Sigmoid colon (tissue), 4 donors: Measurements from ENCODE around the gene TSPAN3.

Experiments used
- CTCF ChIP-seq, 4 experiments: fragments of 450-650 bp in 3 of 4; fragments of 200-600 bp in 1 of 4; IDR thresholded peaks; one replicate each; pipeline ENCODE4 v1.5.1; 2016 to 2019; ENCODE audit warnings: antibody characterized with exemption in 4 of 4, mild to moderate bottlenecking in 3 of 4, moderate library complexity in 2 of 4
- EP300 ChIP-seq, 4 donors: sonication (generic); formaldehyde crosslinking; IDR thresholded peaks; one replicate each; pipeline ENCODE4 v1.6.1; 2017; ENCODE audit warnings: antibody characterized with exemption in 4 of 4
- POLR2AphosphoS5 ChIP-seq, 4 donors: sonication (generic); formaldehyde crosslinking; IDR thresholded peaks; one replicate each; pipeline ENCODE4 v1.6.1; 2017; ENCODE audit warnings: antibody characterized with exemption in 4 of 4

DNA sequence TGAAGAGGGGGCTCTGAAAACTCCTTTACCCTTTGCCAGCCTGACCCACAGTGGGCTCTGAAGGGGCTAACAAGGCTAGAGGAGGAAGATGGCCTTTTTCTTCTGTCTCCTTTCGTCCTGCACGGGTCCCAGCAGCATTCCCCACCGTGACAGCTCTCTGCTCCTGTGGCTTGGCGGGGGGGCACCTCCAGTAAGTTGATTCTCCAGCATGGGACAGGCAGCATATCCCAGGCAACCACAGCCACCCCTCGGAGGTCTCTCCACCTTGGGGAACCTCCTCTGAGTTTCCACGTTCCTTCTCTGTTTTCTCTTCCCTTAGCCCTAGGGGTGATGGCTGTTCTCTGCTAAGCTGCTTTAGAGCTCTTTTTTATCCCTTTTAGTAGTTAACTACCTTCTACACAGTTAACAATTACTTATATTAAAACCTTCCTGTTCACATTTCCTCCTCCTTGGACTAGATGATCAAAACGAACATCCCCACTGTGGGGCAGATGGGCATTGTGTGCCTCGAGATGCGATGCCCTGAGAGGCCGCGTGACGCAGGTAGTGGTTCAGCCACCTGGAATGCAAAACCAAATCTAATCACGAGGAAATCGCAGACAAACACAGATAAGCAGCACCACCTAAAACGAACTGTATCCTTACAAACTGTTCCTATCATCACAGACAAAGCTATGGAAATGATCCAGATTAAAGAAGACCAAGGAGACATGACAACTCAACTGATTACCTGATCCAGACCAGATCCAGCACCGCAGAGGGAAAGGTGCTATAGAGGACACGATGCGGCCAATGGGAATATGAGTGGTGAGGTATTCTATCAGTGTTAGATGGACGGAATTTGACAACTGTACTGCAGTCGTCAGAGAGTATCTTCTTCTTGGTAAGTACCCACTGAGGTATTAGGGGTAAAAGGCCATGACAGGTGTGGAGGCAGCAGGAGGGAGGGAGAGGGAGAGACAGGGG, 27.7 kb downstream of the TSPAN3 start:
- TF ChIP-seq CTCF (IDR thresholded peaks at IDR 0.05) (no peak), POLR2AphosphoS5 (IDR thresholded peaks at IDR 0.05) (no peak), EP300 (IDR thresholded peaks at IDR 0.05) (no peak)
